NCI-H1694 treated with DMSO at 0.1 percent for 48 hours (cell line): ENCODE data around the gene FBXO2.

Source experiments
- DNase-seq: peaks from one replicate; lab custom pipeline; 2025; lab: John Stamatoyannopoulos, UW

The FBXO2 gene

DNA sequence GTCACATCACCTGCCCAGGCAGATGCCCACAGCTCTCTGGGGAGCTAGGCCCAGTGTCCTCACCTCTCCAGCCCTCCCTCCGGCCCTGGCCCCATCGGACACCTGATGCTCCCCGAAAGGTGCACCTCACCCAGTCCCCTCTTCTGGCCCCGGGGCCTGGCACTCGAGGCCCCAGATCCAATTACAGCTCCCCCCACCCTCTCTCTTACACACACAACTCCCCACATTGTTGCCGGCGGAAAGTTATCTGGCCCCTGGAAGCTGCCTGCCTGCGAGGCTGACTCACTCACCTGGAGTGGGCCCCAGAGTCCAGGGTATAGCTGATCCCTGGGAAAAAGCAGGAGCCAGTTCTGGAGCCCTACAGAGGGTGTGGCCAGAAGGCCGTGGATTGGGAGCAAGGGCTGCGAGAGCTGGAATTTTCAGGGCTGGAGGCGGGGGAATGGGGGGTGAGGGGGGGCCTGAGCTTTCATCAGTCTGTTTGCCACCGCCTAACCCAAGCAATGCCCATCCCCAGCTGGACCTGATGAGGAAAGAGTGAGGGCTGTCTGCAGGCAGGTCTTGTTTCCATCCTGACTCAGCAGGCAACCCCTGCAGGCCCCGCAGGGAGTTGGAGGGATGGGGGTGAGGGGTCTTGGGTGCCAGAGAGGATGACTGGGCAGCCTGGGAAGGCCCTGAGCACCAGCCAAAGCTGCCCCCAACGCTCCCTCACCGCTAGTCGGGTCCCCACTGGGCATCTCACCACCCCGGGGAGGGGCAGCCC, 948 bp downstream of the FBXO2 start:
- DNase-seq, result no peak

DNA sequence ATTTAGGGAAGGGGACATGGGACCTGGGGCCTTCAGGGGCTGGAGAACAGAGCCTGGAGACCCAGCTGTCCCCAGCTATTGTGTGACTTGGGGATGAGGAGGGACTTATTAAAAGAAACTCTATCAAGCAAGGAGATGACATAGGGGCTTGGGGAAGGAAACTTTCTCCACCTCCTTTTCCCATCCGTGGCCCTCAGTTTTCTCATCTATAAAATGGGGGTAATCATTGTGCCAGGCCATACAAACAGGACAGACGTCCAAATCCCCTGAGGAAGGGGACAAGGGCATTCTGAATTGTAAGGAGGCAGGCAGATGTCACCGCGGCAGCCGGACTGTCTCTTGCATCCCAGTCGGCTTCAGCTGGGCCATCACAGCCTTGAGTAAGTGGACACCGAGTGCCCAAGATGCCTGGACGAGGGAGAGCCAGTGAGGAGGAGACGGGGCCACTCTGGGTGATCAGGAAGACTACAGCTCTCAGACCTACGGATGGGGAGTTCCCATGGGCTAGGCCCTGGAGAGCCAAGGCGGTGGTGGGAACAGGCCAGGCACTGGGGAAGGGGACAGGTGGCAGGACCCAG, 1.9 kb downstream of the FBXO2 start:
- DNase-seq, result no peak

DNA sequence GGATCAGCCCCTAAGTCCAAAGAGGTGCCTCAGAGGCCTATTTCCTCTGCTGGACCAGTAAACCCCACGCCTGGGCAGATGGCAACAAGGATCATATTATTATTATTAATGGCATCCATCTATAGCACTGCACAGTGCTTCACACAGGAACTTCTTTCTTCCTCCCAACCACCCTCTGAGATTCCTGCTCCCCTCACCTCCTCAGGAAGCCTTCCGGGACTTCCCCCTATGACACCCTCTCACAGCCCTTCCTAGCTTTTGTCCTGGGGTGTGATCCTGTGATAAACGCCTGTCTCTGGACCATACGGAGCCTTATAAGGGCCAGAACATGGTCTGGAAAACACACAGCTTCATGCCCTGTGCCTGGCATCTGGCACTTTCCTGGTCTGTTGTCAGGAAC, 3.2 kb downstream of the FBXO2 start:
- DNase-seq, result no peak

DNA sequence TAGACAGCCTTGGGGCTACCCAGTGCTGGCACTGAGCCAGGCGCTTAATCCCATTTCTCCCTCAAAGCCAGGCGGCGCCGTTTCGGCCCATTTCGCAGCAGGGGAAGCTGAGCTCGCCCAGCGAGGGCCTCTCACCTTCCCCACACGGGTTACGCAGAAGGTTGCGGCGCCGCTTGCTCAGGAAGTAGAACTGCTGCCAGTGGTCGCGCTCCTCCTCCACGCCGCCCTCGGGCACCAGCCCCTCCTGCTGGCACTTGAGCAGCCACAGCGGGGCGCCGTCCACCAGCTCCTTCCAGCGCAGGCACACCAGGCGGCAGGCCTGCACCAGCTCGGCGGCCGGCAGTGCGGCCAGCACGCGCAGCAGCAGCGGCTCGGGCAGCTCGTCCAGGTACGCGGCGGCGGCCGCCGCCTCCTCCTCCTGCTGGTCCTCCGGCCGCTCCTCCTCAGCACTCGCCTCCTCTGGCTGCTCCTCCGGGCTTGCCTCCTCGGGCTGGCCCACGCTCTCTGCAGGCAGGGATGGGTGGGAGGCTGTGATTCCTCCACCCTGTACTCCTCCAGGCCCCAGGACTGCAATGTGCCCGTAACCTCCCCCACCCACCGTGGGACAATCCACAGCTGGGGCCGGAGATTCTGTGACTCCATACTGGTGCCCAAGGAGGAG, 3.8 kb downstream of the FBXO2 start:
- DNase-seq, result peak; percentile 18

DNA sequence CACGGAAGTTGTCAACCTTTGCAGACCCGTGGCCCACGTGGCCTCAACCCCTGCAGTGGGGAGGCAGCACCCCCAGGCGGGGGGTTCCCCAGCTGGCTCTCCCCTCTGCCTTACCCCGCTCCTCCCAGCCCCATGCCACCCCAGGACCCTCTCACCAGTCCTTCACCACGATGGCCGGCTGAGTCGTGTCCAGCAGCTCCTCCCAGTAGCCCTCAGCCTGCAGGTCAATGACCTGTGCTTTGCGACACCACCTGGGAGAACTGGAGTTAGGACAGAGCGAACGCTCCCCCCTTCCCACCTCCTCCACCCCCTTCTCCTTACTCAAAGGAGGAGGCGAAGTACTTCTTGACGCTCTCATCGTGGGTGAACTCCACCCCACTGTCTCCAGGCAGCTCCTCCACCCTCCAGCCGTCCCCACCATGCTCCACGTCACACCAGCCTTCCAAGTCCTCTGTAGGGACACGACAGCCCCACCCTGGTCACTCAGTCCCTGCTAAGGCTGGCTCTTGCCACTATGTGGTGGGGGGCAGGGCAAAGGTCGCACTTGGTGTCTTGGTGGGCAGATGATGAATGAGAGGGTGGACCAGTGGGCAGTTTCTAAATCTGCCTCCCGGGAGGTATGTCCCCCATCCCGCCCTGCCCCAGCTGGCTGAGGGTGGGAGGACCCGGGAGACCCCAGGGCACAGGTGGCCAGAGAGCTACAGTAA, 4.5 kb downstream of the FBXO2 start:
- DNase-seq, result no peak

DNA sequence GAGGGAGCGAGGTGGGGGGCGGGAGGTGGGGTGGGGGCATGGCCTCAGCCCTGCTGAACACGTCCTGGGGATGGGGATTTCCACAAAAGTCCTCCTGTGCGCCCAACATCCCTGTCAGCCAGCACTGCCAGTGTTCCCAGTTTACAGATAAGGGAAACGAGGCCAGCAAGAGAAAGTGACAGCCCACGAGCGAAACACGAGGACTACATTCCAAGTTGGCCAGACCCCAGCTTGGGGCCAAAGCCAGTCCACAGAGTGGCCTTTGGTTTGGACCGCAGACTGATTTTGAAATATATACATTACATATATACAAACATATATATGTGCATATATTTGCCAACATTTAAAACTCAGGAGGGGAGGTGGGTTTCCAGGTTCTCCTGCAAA, 5.0 kb downstream of the FBXO2 start:
- no peak for DNase-seq

DNA sequence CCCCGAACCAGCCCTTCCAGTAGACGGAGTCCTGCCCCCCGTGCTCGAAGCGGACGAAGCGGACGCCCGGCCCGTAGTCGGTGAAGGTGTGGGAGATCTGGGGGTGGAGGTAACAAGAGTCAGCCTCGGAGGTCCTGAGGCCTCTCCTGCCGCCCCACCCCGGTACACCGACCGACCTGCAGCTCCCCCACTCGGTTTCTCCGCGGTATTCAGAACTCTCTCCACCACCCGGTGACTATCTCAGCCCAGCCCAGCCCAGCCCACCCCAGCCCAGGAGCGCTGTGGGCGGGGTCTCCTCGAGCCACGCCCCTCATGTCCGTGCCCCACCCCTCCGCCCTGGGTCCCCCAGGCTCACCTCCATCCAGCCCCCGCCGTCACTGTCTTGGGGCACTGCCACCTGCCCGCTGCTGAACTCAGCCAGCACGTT, 5.5 kb downstream of the FBXO2 start:
- no peak for DNase-seq

DNA sequence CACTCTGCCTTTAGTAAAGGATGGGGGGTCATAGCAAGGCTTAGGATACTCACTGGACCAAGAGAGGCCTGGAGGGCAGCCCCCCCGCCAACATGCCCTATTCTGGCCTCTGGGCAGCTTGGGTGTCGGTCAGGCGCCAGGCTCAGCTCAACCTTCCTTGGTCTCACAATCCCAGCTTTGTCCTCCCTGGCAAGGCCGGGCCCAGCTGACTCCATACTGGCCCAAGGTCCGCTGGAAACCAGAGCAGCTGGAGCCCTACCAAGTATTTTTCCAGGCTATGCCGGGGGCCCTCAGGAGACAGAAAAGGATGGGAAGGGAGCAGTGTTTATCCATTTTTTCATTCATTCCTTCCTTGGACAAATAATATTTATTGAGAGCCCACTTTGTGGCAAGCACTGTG, 6.2 kb downstream of the FBXO2 start:
- no peak for DNase-seq

DNA sequence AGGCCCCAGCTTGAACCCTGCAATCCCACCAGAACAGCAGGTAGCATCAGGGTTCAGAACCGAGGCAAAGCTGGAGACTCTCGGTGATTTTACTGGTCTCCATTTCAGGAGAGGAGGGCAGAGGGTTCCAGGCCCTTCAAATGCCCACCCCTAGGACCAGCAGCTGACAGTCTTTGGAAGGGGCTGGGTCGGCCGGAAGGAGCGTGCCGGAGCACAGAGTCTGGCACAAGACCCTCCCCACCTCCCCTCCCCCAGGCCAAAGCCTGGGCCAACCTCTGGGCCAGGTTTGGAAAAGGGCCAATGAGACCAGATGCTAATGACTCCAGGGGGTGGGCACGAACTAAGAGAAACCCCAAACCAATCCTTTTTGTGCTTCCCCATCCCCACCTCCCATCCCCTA, 6.9 kb downstream of the FBXO2 start:
- no peak for DNase-seq

DNA sequence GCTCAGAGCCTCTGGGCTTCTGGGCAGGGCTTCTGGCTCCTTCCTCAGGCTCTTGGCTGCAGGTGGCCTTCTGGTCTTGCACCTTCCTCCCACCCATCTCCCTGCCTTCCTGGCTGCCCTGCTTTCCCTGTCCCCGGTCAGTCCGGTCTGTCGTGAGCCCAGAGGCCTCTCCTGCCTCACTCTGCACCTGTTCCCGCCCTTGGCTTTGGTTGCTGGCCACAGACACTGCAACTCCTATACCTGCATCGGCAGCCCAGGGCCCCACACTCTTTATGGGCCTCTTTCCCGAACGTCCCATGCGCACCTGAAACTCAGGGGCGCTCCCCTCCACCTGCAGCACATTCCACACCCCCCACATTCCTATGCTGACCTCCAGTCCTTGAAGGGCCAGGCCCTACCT, 7.9 kb downstream of the FBXO2 start:
- DNase-seq, result no peak

DNA sequence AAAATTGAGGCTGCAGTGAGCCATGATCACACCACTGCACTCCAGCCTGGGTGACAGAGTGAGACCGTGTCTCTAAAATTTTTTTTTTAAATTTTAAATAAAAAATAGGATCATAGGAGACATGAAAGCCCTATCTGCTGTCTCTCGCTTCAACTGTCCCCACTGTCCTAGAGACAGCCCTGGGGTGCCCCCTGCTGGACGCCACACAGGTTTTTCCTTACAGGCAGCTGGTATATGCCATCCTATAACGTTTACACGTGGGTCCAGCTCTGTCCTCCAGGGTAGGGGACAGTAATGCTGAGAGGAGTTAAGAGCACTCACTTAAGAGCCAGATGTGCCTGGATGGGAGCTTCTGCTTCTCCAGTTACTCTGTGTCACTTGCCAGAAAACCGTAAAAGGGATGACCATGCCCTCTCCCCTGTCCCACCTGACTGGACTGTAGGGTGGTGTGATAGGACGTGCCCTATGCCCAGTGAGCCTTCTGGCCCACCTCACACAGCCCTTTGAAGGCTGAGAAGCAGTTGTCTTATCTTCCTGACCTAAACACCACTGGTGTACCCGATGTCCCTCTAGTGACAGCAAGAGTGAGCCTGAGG, 8.5 kb downstream of the FBXO2 start:
- peak; percentile 63 for DNase-seq

DNA sequence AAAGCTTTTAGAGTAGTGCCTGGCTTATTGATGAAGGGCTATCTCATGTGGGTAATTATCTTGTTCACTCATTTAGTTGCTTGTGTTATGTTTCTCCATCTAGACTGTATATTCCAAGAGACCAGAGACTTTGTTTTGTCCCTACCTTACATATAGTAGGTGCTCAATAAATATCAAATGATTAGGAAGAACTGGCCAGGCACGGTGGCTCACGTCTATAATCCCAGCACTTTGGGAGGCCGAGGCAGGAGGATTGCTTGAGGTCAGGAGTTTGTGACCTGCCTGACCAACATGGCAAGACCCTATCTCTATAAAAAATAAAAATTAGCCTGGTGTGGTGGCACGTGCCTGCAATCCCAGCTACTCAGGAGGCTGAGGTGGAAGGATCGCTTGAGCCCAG, 9.0 kb downstream of the FBXO2 start:
- DNase-seq, result no peak

DNA sequence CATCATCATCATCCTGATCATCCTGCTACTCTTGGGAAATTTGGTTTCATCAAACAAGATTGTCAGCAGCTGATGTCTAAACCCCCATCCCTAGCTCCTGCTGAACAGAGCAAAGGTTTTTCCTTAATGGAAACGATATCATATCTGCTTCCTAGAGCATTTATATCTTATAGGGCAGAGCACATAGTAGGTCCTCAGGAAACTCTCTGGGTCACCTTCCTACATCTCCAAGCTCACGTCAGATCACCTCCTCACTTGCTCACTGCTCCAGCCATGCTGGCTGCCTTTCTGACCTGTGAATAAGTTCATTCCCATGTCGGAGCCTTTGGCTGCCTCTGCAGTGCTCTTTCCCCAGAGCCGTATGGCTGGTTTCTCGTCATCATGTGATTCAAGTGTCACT, 10.4 kb downstream of the FBXO2 start:
- DNase-seq, result no peak

DNA sequence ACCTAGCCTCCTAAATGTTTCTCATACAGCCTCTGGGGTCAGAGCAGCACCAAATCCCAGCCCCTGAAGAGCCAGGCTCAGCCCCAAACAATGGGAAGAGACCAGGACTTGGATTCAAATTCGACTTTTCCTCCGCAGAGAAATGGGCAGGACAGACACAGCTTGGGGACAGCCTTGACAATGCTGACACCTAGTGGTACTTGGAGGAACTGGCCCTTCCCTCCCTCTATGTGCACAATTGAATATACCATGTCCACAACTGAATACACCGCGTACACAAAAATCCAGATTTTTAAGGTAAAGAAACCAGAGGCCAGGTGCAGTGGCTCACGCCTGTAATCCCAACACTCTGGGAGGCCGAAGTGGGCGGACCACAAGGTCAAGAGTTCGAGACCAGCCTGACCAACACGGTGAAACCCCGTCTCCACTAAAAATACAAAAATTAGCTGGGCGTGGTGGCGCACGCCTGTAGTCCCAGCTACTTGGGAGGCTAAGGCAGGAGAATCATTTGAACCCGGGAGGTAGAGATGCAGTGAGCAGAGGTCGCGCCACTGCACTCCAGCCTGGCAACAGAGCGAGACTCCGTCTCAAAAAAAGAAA, 11.7 kb downstream of the FBXO2 start:
- DNase-seq, result peak; percentile 38

DNA sequence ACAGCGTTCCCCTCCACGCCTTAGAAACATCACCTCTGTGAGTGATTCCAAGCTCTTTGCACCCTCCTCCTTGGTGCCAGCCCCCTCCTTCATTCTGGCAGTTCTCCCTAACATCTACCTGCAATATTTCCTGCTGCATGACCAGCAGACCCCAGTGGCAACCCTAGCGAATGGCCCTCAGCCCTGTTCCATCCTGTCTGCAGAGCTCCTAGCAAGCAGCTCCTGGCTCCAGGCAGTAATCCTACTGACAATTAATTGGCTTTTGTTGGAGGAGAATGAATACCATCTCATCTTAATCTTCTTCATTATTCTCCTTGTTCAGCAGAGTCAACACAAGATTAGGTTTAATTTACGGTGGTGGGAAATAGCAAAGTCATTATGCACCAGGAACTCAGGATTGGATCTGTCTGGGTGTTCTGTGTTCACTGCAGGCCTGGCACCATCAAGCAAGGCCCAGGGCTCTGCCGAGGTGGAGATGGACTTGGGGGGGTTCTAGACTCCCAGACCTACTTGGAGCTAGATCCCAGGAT, 12.4 kb downstream of the FBXO2 start:
- DNase-seq, result no peak

DNA sequence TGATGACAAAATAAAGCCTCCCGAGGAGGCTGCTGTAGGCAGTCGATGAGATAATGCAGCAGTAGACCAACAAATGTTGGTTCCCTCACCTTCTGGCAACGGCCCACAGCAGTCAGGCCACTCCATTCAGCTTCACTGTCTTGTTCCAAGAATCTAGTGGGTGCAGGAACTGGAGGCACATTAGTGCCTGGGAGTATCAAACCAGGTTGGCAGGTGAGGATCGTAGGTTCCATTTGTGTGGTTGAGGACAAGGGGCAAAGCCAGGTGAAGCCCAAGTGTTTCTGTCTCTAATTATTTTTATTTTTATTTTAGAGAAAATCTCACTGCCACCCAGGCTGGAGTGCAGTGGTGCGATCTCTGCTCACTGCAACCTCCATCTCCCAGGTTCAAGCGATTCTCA, 13.3 kb downstream of the FBXO2 start:
- no peak for DNase-seq

DNA sequence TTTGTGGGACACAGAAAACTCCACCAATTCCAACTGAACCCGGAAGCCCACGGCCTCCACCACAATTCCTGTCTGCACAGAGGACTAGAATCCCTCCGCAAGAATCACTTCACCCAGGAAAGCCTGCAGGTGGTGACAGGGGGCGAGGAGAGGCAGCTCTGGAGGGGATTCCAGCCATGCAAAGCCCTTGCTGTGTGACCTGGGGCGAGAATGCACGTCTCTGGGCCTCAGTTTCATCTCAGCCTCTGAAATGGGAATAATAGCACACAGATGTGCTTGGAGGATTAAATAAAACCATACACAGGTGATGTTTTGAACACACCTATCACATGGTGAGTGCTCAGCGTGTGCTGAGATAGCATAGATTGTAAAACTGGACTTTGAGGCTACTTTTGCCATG, 14.1 kb downstream of the FBXO2 start:
- DNase-seq, result no peak

DNA sequence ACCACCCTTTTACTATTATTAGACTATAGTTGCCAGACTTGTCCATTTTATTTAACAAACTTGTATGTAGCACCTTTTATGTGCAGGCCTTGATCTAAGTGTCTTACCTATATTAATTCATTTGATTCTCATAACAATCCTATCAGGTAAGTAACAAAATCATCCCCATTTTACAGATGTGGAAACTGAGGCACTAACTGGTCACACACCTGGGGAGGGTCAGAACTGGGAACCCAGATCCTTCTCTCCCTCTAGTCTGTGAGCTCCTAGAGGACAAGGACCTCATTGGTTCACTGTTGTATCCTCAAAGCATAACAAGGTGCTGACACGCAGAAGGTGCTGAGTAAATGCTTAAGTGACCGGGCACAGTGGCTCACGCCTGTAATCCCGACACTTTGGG, 14.9 kb downstream of the FBXO2 start:
- DNase-seq, result no peak

DNA sequence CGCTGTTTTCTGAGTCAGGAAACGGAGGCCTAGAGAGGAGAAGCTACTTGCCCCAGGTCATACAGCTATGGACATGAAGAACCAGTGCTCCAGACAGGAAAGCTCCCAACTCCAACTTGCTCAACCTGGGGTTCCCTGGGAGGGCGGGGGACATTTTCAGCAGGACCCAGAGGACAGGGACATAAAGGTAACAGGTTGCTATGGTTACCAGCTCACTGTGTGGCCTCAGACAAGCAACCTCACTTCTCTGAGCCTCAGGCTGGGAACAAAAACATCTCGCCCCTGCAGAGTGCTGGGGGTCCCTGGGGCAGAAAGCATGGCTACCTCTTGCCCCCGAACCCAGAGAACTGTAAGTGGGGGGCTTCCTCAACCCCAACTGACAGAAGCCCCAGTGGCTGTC, 16.1 kb downstream of the FBXO2 start:
- no peak for DNase-seq

DNA sequence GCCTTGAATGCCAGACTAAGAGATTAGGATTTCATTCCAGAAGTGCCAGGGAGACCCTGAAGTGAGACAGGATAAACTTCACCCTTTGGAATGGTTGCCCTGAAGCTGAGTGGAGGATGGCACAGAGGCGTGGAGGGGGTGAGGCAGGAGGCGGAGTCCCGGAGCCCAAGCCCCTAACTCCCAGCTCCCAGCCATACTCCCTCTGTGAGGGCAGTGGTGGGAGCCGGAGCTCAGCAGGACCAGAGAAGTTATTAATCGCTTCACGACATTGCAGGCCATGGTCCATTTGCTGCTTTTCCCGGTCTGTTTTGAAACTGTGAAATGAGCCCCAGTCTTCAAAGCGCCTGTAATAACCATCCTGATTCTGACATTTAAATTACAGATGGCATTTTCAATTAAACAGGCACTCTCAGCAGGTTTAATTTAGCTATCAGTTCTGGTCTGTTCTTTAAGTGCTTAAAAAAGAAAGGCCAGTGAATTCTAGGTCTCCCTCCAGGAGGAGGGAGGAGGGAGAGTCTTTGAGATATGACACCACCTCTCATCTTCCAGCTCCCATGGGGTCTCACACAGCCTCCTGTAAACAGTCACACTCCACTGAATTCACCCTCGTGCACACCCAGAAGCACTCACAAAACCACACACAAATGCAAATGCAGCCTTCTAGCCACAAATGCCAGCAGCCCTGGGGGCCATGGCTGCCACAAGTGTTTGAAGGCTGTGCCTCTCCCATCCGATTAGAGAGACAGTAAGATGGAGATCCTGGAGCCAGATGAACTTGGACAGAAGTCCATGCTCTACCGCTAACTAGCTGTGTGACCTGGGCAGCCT, 19.6 kb downstream of the FBXO2 start:
- DNase-seq, result no peak
